NB4 (cell line): ENCODE data around the gene BRSK2.
"Not testable (repeated sequence)": the region's sequence is repeated elsewhere in the genome, so short reads cannot be mapped to it uniquely, and the experiment has no call there.

ENCODE experiments used
- DNase-seq: peaks from one replicate; pipeline ENCODE4 v3.0.0; 2010; ENCODE audit warnings: low read depth
- H3K4me3 ChIP-seq: one replicate; pipeline ENCODE4 v1.5.1; 2011; ENCODE audit warnings: mild to moderate bottlenecking, low read depth, low read length, moderate library complexity
- CTCF ChIP-seq: IDR thresholded peaks from one replicate; pipeline ENCODE4 v1.5.1; 2012; ENCODE audit warnings: low read depth, low read length
- MAX ChIP-seq: IDR thresholded peaks from 2 replicates; pipeline ENCODE4 v1.6.1; 2011; ENCODE audit warnings: low read depth, low read length
- MYC ChIP-seq: IDR thresholded peaks from 2 replicates; pipeline ENCODE4 v1.6.1; 2011; ENCODE audit warnings: low read depth, low read length
- POLR2A ChIP-seq: IDR thresholded peaks from 2 replicates; pipeline ENCODE4 v1.6.1; 2011; ENCODE audit warnings: mild to moderate bottlenecking; ENCODE audit not compliant: insufficient read length; ENCODE audit errors: extremely low read depth

BRSK2 gene

GRCh38 chr11:1407668-1408067 lies 17.9 kb downstream of the BRSK2 start:
- DNase-seq = no peak
- no peak overlapping the region for H3K4me3 ChIP-seq
- TF ChIP-seq MAX (no peak), POLR2A (no peak), CTCF (no peak), MYC (no peak)

DNA sequence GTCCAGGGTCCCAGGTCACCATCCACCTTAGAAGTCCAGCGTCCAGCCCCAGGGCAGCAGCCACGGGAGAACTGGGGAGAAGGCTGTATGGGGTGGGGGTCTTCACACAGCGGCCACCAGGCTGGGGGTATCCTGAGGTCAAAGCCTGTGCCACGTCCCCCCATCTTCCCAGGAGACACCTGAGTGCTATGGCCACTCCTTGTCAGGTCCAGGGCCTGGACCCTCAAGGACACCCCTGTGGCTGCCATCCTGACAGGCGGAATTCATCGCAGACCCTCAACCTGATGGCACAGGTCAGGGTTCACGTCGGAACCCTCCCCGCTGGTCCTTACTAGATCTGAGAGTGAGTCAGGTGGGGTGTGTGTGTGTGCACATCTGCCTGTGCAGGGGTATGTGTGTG lies 18.6 kb downstream of the BRSK2 start:
- no peak for DNase-seq
- no peak overlapping the region for H3K4me3 ChIP-seq
- TF ChIP-seq POLR2A (no peak), CTCF (no peak), MAX (no peak), MYC (no peak)

DNA sequence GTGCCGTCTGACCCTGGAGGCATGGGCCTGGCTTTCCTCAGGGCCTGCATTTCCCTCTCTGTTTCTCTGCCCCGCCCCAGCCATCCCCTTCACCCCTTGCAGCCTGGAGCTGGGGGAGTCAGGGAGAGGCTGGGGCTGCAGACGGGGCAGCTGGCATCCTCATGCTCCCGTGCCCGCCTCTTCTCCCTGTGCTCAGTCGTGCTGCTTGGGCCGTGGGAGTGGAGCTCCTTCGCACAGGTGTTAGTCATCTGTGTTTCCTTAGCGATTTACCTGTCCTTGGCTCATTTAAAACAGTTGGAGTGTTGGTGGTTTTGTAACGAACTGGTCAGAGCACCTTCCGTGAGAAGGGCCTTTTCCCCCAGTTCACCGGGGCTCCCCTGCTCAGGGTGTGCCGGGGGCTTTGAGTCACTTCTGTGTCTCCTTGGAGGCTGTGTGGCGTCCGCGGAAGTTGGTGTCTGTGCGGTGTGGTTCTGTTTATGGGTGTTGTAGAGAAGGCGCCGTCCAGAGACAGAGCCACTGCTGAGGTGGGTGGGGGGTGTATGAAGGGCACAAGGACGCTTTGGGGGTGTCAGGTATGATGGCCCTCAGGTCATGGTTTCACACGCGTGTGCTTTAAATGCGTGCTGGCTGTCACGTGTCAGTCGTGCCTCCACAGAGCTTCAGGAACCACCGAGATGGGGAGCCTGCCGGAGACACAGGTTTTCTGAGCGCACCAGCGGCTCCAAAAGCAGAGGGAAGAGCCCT lies 19.5 kb downstream of the BRSK2 start:
- DNase-seq = no peak
- TF ChIP-seq POLR2A (no peak), MYC (no peak), MAX (no peak), CTCF (no peak)

DNA sequence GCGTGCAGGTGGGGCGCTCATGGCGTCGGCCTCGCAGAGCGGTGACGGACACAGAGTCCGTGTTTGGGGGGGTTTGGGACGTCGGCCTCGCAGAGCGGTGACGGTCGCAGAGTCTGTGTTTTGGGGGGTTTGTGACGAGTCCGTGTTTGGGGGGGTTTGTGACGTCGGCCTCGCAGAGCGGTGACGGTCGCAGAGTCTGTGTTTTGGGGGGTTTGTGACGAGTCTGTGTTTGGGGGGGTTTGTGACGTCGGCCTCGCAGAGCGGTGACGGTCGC lies 20.1 kb downstream of the BRSK2 start:
- DNase-seq, H3K4me3 ChIP-seq: not testable (repeated sequence)

More for the DNA sequence above, 19.5 kb downstream of the BRSK2 start:
- no peak overlapping the region for H3K4me3 ChIP-seq

- no peak overlapping the region for H3K4me3 ChIP-seq
- no peak for DNase-seq
- TF ChIP-seq CTCF (no peak), MYC (no peak), MAX (no peak), POLR2A (no peak)
Measured at GRCh38 chr11:1410366-1411291, 20.9 kb downstream of the BRSK2 start.

DNA sequence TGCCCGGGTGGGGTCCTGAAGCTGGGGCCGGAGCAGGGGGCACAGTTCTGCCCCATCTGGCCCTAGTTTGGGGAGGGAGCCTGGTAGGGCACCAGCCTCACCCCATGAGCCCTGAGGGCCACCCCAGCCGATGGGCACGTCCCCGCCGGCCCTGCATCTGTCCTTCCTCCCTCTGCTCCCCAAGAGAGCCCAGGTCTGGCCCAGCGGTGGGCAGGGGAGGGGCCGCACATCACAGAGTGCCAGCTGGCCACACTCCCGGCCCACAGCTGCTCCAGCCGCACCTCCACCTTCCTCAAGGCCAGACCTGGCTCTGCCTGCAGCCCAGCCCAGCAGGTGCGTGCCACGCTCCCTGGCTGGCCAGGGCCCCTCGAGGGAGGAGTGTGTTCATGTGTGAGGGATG lies 21.6 kb downstream of the BRSK2 start:
- no peak overlapping the region for H3K4me3 ChIP-seq
- no peak for DNase-seq
- TF ChIP-seq MYC = no peak
- no peak for TF ChIP-seq MAX
- no peak for TF ChIP-seq POLR2A

GRCh38 chr11:1411739-1412138 lies 22.0 kb downstream of the BRSK2 start:
- not testable (repeated sequence) for H3K4me3 ChIP-seq, DNase-seq
